IPS-NIHi11 (cell line): ENCODE measurements around the gene LRRC23.
"Not testable (repeated sequence)": the region's sequence is repeated elsewhere in the genome, so short reads cannot be mapped to it uniquely, and the experiment has no call there.

Experiments used
- DNase-seq: peaks from one replicate; pipeline ENCODE4 v3.0.0; 2012; ENCODE audit warnings: mixed read lengths, low spot score

Gene LRRC23

GRCh38 chr12:6872073-6873048 lies 32.3 kb upstream of the LRRC23 start:
- peak; percentile 82 for DNase-seq

GRCh38 chr12:6873094-6874014 lies 31.3 kb upstream of the LRRC23 start, which contains the start of gene SPSB2:
Gene SPSB2 (minus strand): TSS chr12:6873303. CDS start chr12:6872901, 402 bp downstream.
- peak; percentile 95 for DNase-seq

GRCh38 chr12:6874015-6874368 lies 30.6 kb upstream of the LRRC23 start:
- DNase-seq = not testable (repeated sequence)

- not testable (repeated sequence) for DNase-seq
These were observed 24.8 kb upstream of the LRRC23 start for GRCh38 chr12:6879824-6880223.

GRCh38 chr12:6883252-6883651 lies 21.4 kb upstream of the LRRC23 start:
- DNase-seq = no peak

- DNase-seq = no peak
These were observed 20.9 kb upstream of the LRRC23 start for GRCh38 chr12:6883683-6884082.

- DNase-seq = no peak
These were observed 20.1 kb upstream of the LRRC23 start for GRCh38 chr12:6884539-6884938.

- not testable (repeated sequence) for DNase-seq
These were observed 18.2 kb upstream of the LRRC23 start for GRCh38 chr12:6886206-6886999.

- DNase-seq = no peak
These were observed 17.2 kb upstream of the LRRC23 start for GRCh38 chr12:6887460-6887859.

- no peak for DNase-seq
These were observed 16.3 kb upstream of the LRRC23 start for GRCh38 chr12:6888360-6888759.

GRCh38 chr12:6888794-6889193 lies 15.8 kb upstream of the LRRC23 start:
- DNase-seq = not testable (repeated sequence)

- DNase-seq = not testable (repeated sequence)
These were observed 14.6 kb upstream of the LRRC23 start for GRCh38 chr12:6889775-6890573.

- peak; percentile 98 for DNase-seq
These were observed 13.6 kb upstream of the LRRC23 start for GRCh38 chr12:6890789-6891645.

GRCh38 chr12:6891646-6892001 lies 13.0 kb upstream of the LRRC23 start:
- no peak for DNase-seq

- not testable (repeated sequence) for DNase-seq
These were observed 11.9 kb upstream of the LRRC23 start for GRCh38 chr12:6892683-6893082.

- no peak for DNase-seq
These were observed 10.3 kb upstream of the LRRC23 start for GRCh38 chr12:6894321-6894720.

- no peak for DNase-seq
These were observed 7.7 kb upstream of the LRRC23 start for GRCh38 chr12:6896846-6897435.

GRCh38 chr12:6899427-6899826 lies 5.2 kb upstream of the LRRC23 start:
- no peak for DNase-seq

GRCh38 chr12:6899837-6900519 lies 4.6 kb upstream of the LRRC23 start:
- DNase-seq = peak; percentile 24
